Peyer's patch (tissue), 4 donors: ENCODE data around the gene PALLD.

Experiments
- CTCF ChIP-seq, 6 experiments: fragments of 450-650 bp in 4 of 6; fragments of 200-600 bp in 2 of 6; sonication (generic) in 1 of 6; IDR thresholded peaks; one replicate each; pipeline ENCODE4 v1.5.1; 2017 to 2019; ENCODE audit warnings: antibody characterized with exemption in 6 of 6, mild to moderate bottlenecking in 3 of 6, moderate library complexity in 1 of 6
- POLR2A ChIP-seq, 2 donors: fragments of 450-650 bp; IDR thresholded peaks; one replicate each; pipeline ENCODE4 v1.5.1; 2017; ENCODE audit warnings: antibody characterized with exemption in 2 of 2, mild to moderate bottlenecking in 2 of 2, moderate library complexity in 2 of 2

DNA sequence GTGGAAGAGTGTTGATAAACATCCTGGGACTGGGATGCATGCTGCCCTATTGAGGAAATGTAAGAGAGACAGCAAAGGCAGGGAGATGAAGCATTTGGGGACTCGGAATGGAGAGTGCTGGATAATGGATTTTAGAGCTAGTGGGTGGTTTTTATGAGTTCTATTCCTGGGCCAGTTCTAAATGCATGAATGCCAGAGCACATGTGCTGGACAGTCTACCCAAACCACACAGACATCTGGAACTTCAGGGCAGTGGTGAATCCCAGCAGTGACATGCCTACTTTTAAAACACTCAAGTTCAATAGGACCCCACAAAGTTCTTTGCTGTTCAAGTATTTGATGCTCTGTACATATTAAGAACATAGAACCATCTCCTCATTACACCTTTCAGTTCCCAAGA, 379.3 kb downstream of the PALLD start:
- TF ChIP-seq CTCF (IDR thresholded peaks at IDR 0.05): no peak
- no peak for TF ChIP-seq POLR2A (IDR thresholded peaks at IDR 0.05)
